GM12878 (cell line): ENCODE data around the gene PDSS1. TPM values are rescaled to one million over a fixed set of nuclear protein-coding genes. Genes with fewer than 3 reads are reported as not detected.

Experiments
- ATAC-seq: fragments of 200-7000 bp; cut with Tn5 transposase; 3 replicates; pipeline ENCODE4 v1.9.1; 2020; ENCODE audit warnings: mild to moderate bottlenecking, moderate library complexity
- BruUV-seq: library from RNA; stranded (reverse); fragments of 400-500 nt; replicated peaks from 2 replicates; lab custom pipeline; 2021; lab: Mats Ljungman, UMichigan
- CTCF ChIA-PET: fragments of 300-600 bp; sonication (Branson Sonifier 250); formaldehyde crosslinking; extraction: SDS; loops from one replicate; lab custom pipeline; 2021; ENCODE audit warnings: inconsistent platforms; lab: Yijun Ruan, JAX
- POLR2A ChIA-PET: fragments of 350-600 bp; formaldehyde crosslinking; extraction: SDS; loops from one replicate; lab custom pipeline; 2021; ENCODE audit warnings: inconsistent platforms; lab: Charles Lee
- RAD21 ChIA-PET: fragments of 300-600 bp; sonication (Branson Sonifier 250); formaldehyde crosslinking; loops from one replicate; lab custom pipeline; 2023; ENCODE audit warnings: antibody characterized with exemption; ENCODE audit not compliant: unreplicated experiment; lab: Charles Lee
- SMC1A ChIA-PET: fragments of 300-600 bp; sonication (Branson Sonifier 250); formaldehyde crosslinking; loops from one replicate; lab custom pipeline; 2023; ENCODE audit not compliant: unreplicated experiment, uncharacterized antibody; lab: Charles Lee
- DNase-seq: peaks from one replicate; pipeline ENCODE4 v3.0.0-alpha.2; 2011; ENCODE audit warnings: low read depth, low spot score
- FAIRE-seq: peaks from 3 replicates; lab custom pipeline; 2011; peaks lifted over from hg19 to GRCh38; lab: Jason Lieb, UNC
- H2AFZ ChIP-seq: 2 replicates; pipeline ENCODE4 v1.6.0; 2011; ENCODE audit warnings: low read depth, low read length, control low read depth; ENCODE audit not compliant: control insufficient read depth
- H3K27ac ChIP-seq: 2 replicates; pipeline ENCODE4 v1.5.1; 2011; ENCODE audit warnings: control low read depth; ENCODE audit not compliant: control insufficient read depth, insufficient read depth
- H3K27me3 ChIP-seq, 2 experiments: replicated peaks in 1 of 2; 2 replicates each; pipeline versions ENCODE4 v1.6.0 to v1.6.1; 2011; ENCODE audit warnings: low read length in 1 of 2; ENCODE audit not compliant: control insufficient read depth in 2 of 2, insufficient read depth in 2 of 2
- H3K36me3 ChIP-seq, 2 experiments: 2 replicates each; pipeline ENCODE4 v1.5.1; 2011; ENCODE audit warnings: low read length in 1 of 2; ENCODE audit not compliant: control insufficient read depth in 2 of 2, insufficient read depth in 2 of 2
- H3K4me1 ChIP-seq: 2 replicates; pipeline ENCODE4 v1.6.1; 2011; ENCODE audit warnings: mild to moderate bottlenecking, low read length, moderate library complexity, mixed read lengths; ENCODE audit not compliant: control insufficient read depth, insufficient read depth
- H3K4me2 ChIP-seq: 2 replicates; pipeline ENCODE4 v1.6.0; 2011; ENCODE audit warnings: control low read depth; ENCODE audit not compliant: control insufficient read depth, insufficient read depth
- H3K4me3 ChIP-seq: fragments of 200-600 bp; sonication (generic); 2 replicates; pipeline ENCODE4 v1.5.1; 2016
- H3K79me2 ChIP-seq: 2 replicates; pipeline ENCODE4 v1.6.0; 2011; ENCODE audit warnings: low read length; ENCODE audit not compliant: control insufficient read depth, insufficient read depth
- H3K9ac ChIP-seq: 2 replicates; pipeline ENCODE4 v1.8.0; 2011; ENCODE audit warnings: low read length, control low read depth, mixed read lengths; ENCODE audit not compliant: control insufficient read depth, insufficient read depth
- H3K9me3 ChIP-seq: replicated peaks from 3 replicates; pipeline ENCODE4 v1.5.1; 2011; ENCODE audit warnings: mild to moderate bottlenecking, low read length; ENCODE audit not compliant: control insufficient read depth, insufficient read depth
- H4K20me1 ChIP-seq: 2 replicates; pipeline ENCODE4 v1.6.0; 2011; ENCODE audit not compliant: control insufficient read depth, insufficient read depth
- ETV6 ChIP-seq, 2 experiments: fragments of 450-650 bp in 1 of 2; IDR thresholded peaks in 1 of 2; conservative IDR thresholded peaks in 1 of 2; 2 replicates each; pipeline ENCODE4 v1.6.1; 2014; ENCODE audit warnings: antibody characterized with exemption in 1 of 2, borderline replicate concordance in 1 of 2, low read depth in 1 of 2, mild to moderate bottlenecking in 1 of 2, moderate library complexity in 1 of 2
- FOXM1 ChIP-seq: IDR thresholded peaks from 2 replicates; pipeline ENCODE4 v1.6.1; 2012; ENCODE audit warnings: low read depth, mild to moderate bottlenecking, inconsistent platforms, low read length, moderate library complexity
- IKZF2 ChIP-seq, 2 experiments: fragments of 450-650 bp; IDR thresholded peaks; 2 replicates each; pipeline ENCODE4 v1.6.1; 2017; ENCODE audit warnings: mild to moderate bottlenecking in 2 of 2, moderate library complexity in 2 of 2
- KLF5 ChIP-seq: fragments of 450-650 bp; IDR thresholded peaks from 2 replicates; pipeline ENCODE4 v1.6.1; 2014; ENCODE audit warnings: mild to moderate bottlenecking; ENCODE audit not compliant: partially characterized antibody
- NKRF ChIP-seq: fragments of 450-650 bp; conservative IDR thresholded peaks from 2 replicates; pipeline ENCODE4 v1.6.1; 2017; ENCODE audit warnings: mild to moderate bottlenecking, moderate library complexity
- NR2C2 ChIP-seq: IDR thresholded peaks from 2 replicates; pipeline ENCODE4 v1.6.1; 2011; ENCODE audit warnings: borderline replicate concordance, low read depth; ENCODE audit not compliant: control insufficient read depth, insufficient read length
- PAX8 ChIP-seq: fragments of 450-650 bp; IDR thresholded peaks from 2 replicates; pipeline ENCODE4 v1.6.1; 2017; ENCODE audit warnings: mild to moderate bottlenecking, moderate library complexity
- WGBS: methylation state at CpG from one replicate; pipeline ENCODE4 v1.1.6; 2016; ENCODE audit warnings: low lambda C conversion rate; ENCODE audit not compliant: insufficient replicate concordance, insufficient coverage; ENCODE audit errors: missing lambda C conversion rate; 5-methylcytosine and 5-hydroxymethylcytosine counted together
- in situ Hi-C: fragments of 300-500 bp; cut with MboI; formaldehyde crosslinking; loops from 9 replicates; pipeline ENCODE4 v1.14.3; 2018; ENCODE audit warnings: mixed read lengths
- intact Hi-C: fragments of 100-400 bp; cut with micrococcal nuclease; formaldehyde crosslinking; loops from one replicate; pipeline ENCODE4 v1.14.2; 2022; ENCODE audit not compliant: unreplicated experiment
- polyA plus RNA-seq, 11 experiments: library from polyadenylated mRNA; depleted of rRNA in 4 of 11; unstranded in 6 of 11; stranded (reverse) in 5 of 11; fragments of >200 nt; fragmentation: Nextera tagmentation in 4 of 11; fragmentation: Illumina TruSeq in 1 of 11; extraction: Ambion mirVana in 4 of 11; extraction: Trizol in 1 of 11; gene quantifications; 1 replicate in 1 of 11; 2 replicates in 10 of 11; pipeline versions ENCODE4 v1.2.1 to v1.2.3, GENCODE V29; 2011 to 2016; ENCODE audit warnings: inconsistent platforms in 2 of 11, missing spikeins in 2 of 11, low read depth in 1 of 11
- total RNA-seq, 4 experiments: library from RNA; depleted of rRNA in 3 of 4; stranded (reverse); fragments of >200 nt in 3 of 4; fragmentation: Illumina TruSeq in 1 of 4; extraction: Trizol in 1 of 4; gene quantifications; 2 replicates each; pipeline versions ENCODE4 v1.2.1 to v1.2.3, GENCODE V29; 2013 to 2021
- TF ChIP-seq, protein P1 (sequence below): fragments of 450-650 bp; IDR thresholded peaks from 2 replicates; pipeline ENCODE4 v1.6.1; 2016; ENCODE audit warnings: mild to moderate bottlenecking

PDSS1 gene
- total and polyA plus RNA-seq, 10 of the 15 experiments (the other 5 are each of a cell fraction or from before 2014, with no cell fraction given), result 12.2 to 48.2 (median 35.9) TPM

- ATAC-seq, result peak; percentile 66
- BruUV-seq, result no TSS peak
- H3K36me3 ChIP-seq, result peaks cover 0 to 8% of the 10 kb centered on the region in 2 experiments; a peak in 3 of 4 replicates
- SMC1A ChIA-PET, result interaction anchor here (0.6 to 4.3 kb wide), 28 partner anchors 9 to 101 kb away, joined by 3 to 31 read pairs (median 6); no protein-coding TSS in a partner anchor
- CTCF ChIA-PET, result interaction anchor here (0.8 to 2.3 kb wide), 15 partner anchors 8 to 374 kb away, joined by 3 to 13 read pairs (median 4); partner anchors contain the start of genes ABI1 and YME1L1
- no peak for FAIRE-seq
- peaks cover 83% of the 10 kb centered on the region for H3K79me2 ChIP-seq
- DNase-seq, result no peak
- 94% methylated on average over 8 of the region's 8 CpGs for WGBS
- peak overlapping the region; percentile 53 for H3K4me2 ChIP-seq
- POLR2A ChIA-PET, result interaction anchor here (0.6 to 2.7 kb wide), 9 partner anchors 9 to 84 kb away, joined by 3 to 14 read pairs (median 6); partner anchors contain the start of gene ABI1
- peak overlapping the region; percentile 13; the same call in 1 of the 2 replicates for H3K4me3 ChIP-seq
- no peak overlapping the region for H3K9ac ChIP-seq
- H3K27me3 ChIP-seq, result no peaks in the 10 kb centered on the region
- in situ Hi-C loops (no loop called here), intact Hi-C loops (no loop called here)
- H3K27ac ChIP-seq, result peak overlapping the region; percentile 58
- H3K9me3 ChIP-seq, result no peaks in the 10 kb centered on the region; the same call in 2 of the 3 replicates
- H3K4me1 ChIP-seq, result peaks cover 34% of the 10 kb centered on the region
- H2AFZ ChIP-seq, result no peak overlapping the region
- no peaks in the 10 kb centered on the region for H4K20me1 ChIP-seq
- RAD21 ChIA-PET, result interaction anchor here (0.6 to 2.4 kb wide), 13 partner anchors 9 to 101 kb away, joined by 3 to 17 read pairs (median 5); no protein-coding TSS in a partner anchor
- no peak for TF ChIP-seq NR2C2
- no peak for TF ChIP-seq IKZF2 (IDR thresholded peaks at IDR 0.05)
- TF ChIP-seq, protein P1, sequence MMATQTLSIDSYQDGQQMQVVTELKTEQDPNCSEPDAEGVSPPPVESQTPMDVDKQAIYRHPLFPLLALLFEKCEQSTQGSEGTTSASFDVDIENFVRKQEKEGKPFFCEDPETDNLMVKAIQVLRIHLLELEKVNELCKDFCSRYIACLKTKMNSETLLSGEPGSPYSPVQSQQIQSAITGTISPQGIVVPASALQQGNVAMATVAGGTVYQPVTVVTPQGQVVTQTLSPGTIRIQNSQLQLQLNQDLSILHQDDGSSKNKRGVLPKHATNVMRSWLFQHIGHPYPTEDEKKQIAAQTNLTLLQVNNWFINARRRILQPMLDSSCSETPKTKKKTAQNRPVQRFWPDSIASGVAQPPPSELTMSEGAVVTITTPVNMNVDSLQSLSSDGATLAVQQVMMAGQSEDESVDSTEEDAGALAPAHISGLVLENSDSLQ, result no peak
- no peak for TF ChIP-seq PAX8
- TF ChIP-seq KLF5, result no peak
- no peak for TF ChIP-seq NKRF
- no peak for TF ChIP-seq FOXM1
- TF ChIP-seq ETV6 (conservative IDR thresholded peaks at IDR 0.05 in 1 of 2, IDR thresholded peaks at IDR 0.05 in 1 of 2; ENCODE audit: borderline replicate concordance in 1 of 2, low read depth in 1 of 2), result no peak
These were observed 82.7 kb downstream of the PDSS1 start for GRCh38 chr10:26780106-26780792.
